Sigmoid colon (tissue), 4 donors: ENCODE results near the gene MAPKAP1.

Source experiments
- EP300 ChIP-seq, 4 donors: sonication (generic); formaldehyde crosslinking; IDR thresholded peaks; one replicate each; pipeline ENCODE4 v1.6.1; 2017; ENCODE audit warnings: antibody characterized with exemption in 4 of 4
- POLR2AphosphoS5 ChIP-seq, 4 donors: sonication (generic); formaldehyde crosslinking; IDR thresholded peaks; one replicate each; pipeline ENCODE4 v1.6.1; 2017; ENCODE audit warnings: antibody characterized with exemption in 4 of 4
- TF ChIP-seq, protein P1 (sequence below), 4 experiments: fragments of 450-650 bp in 3 of 4; fragments of 200-600 bp in 1 of 4; IDR thresholded peaks; one replicate each; pipeline ENCODE4 v1.5.1; 2016 to 2019; ENCODE audit warnings: antibody characterized with exemption in 4 of 4, mild to moderate bottlenecking in 3 of 4, moderate library complexity in 2 of 4

GRCh38 chr9:125604196-125604595 lies 102.8 kb downstream of the MAPKAP1 start:
- TF ChIP-seq, protein P1, sequence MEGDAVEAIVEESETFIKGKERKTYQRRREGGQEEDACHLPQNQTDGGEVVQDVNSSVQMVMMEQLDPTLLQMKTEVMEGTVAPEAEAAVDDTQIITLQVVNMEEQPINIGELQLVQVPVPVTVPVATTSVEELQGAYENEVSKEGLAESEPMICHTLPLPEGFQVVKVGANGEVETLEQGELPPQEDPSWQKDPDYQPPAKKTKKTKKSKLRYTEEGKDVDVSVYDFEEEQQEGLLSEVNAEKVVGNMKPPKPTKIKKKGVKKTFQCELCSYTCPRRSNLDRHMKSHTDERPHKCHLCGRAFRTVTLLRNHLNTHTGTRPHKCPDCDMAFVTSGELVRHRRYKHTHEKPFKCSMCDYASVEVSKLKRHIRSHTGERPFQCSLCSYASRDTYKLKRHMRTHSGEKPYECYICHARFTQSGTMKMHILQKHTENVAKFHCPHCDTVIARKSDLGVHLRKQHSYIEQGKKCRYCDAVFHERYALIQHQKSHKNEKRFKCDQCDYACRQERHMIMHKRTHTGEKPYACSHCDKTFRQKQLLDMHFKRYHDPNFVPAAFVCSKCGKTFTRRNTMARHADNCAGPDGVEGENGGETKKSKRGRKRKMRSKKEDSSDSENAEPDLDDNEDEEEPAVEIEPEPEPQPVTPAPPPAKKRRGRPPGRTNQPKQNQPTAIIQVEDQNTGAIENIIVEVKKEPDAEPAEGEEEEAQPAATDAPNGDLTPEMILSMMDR (IDR thresholded peaks at IDR 0.05), result no peak
- TF ChIP-seq EP300 (IDR thresholded peaks at IDR 0.05), result no peak
- TF ChIP-seq POLR2AphosphoS5 (IDR thresholded peaks at IDR 0.05), result no peak
